Posterior cingulate gyrus (tissue), 11 donors: Measurements from ENCODE around the gene LRRC74A.

Source experiments
- DNase-seq, 10 donors: peaks; one replicate each; pipeline versions ENCODE4 v3.0.0 to v3.0.0-alpha.2; 2020 to 2021; ENCODE audit warnings: mixed read lengths in 3 of 10
- intact Hi-C: fragments of 100-400 bp; cut with DNase I; formaldehyde crosslinking; loops from one replicate; pipeline ENCODE4 v1.15.1; 2023

LRRC74A gene

DNA sequence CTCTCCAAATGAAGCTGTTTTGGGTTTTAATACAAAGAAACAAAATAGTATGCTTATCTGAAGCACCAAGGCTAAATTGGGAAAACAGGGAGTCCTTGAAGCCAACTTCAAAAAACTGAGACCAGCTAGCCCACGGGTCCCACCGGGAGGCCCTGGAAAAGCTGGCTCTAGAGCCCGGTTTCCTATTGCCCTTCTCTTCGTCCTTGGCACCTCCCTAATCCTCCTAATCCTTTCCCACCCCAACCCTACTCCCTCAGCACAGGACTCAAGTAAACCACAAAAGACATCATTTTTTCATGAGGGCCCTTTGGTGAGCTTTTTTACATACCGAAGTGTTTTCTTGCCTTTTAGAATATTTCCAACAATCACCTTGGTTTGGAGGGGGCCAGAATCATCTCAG lies 11.3 kb downstream of the LRRC74A start:
- no peak for DNase-seq
- intact Hi-C loops: no loop called here

DNA sequence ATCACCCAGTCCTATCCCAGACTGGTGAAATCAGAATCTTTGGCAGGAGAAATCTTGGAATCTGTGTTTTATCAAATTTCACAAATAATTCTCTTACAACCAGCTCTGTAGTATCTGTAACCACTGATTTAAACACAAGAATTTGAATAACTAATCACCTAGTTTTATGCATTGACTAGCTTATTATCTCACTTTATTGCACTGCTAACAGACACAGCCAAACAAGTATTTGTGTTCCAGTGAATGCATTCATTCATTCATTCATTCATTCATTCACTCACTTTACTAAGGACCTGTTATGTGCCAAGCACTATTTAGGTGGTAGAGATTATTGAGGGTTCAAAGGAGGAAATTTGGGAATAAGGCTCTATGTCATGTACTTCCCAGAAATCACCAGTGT lies 16.2 kb downstream of the LRRC74A start:
- no peak for DNase-seq
- intact Hi-C loops: no loop called here

DNA sequence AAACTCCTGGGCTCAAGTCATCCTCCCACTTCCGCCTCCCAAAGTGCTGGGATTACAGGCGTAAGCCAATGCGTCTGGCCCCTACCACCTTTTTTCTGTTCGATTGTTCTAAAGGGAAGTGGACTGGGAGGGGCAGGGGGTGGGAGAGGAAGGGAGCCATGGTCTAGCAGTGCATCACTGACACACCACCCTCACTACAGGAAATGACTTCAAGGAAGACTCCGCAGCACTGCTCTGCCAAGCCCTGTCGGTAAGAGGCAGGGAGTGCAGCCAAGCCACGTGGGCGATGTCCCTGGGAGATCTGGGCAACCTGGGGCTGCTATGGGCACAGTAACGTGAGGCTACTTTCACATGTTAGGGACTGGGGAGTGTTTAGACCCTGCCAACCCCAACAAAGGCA lies 18.0 kb downstream of the LRRC74A start:
- peak in 2 of 10 donors; percentile 24 to 42 for DNase-seq
- intact Hi-C loops: no loop called here

DNA sequence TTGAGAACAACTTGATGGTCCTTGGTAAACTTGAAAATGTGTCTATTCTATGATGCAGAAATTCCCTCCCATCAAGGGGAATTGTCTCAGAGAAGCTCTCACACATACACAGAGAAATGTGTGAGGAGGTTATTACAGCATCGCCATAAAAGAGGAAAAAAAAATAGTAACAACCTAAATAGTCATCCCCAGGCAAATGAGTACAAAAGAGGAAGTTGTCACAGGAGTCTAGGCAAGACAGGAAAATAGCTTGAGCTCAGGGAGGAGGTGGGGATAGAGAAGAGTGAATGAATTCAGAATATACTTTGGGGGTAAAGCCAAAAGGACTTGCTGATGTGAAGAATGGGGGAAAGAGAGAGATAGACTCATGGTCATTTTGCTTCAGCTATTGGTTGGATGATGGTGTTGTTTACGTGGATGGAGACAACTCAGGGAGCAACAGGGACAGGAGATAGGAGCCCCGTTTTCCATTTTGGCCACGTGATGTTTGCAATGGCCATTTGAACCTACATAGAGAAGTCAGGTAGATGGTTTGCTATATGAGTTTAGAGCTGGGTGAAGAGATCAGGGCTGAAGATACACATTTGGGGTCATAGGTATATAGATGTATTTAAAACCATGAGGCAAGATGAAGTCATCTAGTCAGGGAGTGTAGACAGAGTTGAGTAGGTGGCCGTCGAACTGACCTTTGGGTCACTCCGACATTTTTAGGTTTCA lies 20.3 kb downstream of the LRRC74A start:
- DNase-seq: no peak
- intact Hi-C loops: no loop called here

DNA sequence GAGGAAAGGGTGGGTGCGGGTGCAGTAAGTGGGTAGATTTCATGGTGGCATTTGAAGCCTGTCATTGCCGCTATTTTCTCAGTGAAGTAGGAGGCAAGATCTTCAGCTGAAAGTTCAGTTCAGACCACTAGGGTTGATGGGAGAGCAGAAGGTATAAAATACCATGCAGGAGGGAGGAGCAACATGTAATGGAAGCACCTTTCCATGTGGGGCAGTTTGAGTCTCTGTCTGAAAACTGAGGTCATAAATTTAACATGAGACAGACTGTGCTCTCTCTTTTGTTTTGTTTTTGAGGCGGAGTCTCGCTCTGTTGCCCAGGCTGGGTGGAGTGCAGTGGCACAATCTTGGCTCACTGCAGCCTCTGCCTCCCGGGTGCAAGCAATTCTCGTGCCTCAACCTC lies 22.7 kb downstream of the LRRC74A start:
- intact Hi-C loops: no loop called here

DNA sequence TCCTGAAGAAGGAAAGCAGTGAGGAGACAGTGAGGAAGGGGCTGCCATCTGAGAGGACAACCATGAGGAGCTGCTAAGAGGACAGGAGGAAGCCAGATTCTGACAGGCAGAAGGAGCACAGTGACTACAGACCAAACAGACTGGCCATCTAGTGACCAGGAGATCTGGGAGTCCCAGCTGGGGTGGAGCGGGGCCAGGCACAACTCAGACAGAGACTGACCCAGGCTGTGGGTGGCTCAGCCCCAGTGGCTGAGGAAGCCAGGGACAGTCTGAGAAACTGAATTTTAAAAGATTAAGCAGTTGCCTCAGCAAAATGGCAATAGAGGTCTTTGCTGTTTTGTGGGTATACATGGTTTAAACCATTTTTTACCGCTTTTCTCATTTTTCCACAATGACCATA lies 28.9 kb downstream of the LRRC74A start:
- intact Hi-C loops: no loop called here
- peak in 2 of 10 donors; percentile 70 to 89 for DNase-seq

More for the DNA sequence above, 22.7 kb downstream of the LRRC74A start:
- no peak for DNase-seq

DNA sequence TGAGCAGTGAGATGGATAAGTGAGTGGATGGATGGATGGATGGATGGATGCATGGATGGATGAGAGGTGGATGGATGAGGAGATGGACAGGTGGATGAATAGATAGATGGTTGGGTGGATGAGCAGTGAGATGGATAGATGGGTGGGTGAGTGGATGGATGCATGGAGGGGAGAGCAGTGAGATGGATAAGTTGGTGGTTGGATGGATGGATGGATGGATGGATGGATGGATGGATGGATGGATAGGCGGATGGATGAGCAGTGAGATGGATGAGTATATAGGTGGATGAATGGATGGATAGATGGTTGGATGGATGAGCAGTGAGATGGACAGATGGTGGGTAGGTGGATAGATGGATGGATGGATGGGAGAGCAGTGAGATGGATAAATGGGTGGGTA lies 30.6 kb downstream of the LRRC74A start:
- intact Hi-C loops: no loop called here
- no peak for DNase-seq

DNA sequence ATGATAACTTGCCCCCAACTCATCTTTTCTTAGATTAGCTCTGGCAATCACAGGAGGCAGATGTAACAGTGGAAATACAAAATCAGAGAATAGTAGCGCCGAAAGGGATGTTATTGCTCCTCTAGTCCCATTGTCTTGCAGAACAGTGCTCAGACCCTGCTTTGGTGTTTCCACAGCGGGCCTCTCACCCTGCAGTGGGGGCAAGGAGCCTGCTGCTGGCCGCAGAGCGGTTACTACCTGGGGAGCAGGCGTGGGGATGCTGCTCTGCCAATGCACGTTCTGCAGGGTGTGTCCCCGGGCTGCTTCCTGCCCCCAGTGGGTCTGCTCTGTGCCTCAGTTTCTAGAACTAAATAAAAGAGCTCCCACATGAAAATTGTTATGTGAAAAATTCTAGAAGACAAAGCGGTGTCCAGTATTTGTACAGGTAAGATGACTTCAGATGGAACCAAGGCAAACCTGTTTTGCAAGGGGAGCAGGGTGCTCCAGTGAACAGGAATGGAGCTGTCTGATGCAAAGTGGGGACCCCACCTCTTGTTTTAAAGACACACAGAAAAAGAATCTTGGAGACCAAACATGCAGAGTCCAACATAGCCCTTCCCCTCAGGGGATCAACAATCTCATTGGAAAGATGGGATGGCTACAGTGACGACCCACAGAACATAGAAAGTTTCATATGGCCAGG lies 35.5 kb downstream of the LRRC74A start:
- no peak for DNase-seq
- intact Hi-C loops: no loop called here

DNA sequence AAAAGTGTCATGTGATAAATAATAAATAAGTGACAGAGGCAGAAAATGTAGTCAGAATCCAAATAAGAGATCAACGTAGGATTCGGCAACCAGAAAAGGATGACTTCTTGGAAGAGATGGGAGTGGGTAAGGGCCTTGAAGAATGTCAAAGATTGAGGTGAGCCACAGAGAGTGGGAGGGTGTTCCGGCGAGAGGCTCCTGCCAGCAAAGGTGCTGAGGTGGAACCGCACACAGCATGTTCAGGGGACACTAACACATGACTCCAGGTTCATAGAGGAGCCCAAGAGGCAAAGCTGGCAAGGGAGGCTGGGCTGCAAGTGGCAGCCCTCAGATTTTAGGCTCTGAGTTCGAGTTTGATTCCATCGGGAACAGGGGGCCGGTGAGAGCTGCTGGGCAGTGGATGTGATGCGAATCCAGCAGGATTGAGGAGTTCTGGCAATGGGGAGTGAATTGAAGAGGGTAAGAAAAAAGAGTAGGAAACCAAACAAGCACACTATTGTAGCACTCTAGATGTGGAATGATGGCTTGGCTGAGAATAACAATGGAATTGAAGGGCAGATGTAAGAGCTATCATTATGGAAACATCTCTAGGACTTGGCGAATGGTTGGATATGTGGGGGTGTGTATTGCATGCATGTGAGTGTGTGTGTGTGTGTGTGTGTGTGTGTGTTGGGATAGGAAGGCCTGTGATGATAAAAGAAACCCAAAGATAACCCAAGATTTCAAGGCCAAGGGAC lies 36.5 kb downstream of the LRRC74A start:
- DNase-seq: no peak
- intact Hi-C loops: no loop called here

DNA sequence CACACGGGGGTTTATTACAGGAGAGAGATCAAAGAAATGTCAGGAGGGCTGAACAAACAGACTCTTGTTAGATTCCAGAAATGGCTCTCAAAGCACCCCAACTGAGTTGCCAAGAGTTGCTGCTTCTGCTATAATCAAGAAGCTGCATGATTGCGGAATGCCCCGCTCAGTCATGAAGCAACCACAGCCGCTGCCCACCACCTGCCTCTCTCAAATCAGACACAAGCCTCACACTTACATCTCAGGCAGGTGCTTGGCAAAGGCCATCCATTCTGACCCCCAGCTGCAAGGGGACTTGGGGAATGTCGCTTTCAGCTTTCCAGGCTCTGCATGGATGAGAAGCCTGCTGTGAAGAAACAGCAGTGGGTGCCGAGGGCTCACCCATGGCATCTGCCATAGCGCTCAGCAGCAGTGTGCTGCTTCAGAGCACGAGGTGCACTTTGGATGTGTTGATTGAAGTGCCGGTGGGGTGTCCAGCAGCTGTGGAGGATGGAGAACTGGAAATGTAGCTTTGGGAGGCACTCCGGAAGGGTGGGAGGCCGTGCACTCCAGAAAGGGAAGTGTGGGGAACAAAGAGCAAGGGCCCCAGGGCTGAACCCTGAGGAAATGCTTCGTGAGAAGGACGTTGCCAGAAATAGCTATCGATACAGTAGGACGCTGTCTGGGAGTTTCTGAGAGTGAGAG lies 37.7 kb downstream of the LRRC74A start:
- DNase-seq: peak in 1 of 10 donors; percentile 75
- intact Hi-C loops: no loop called here

DNA sequence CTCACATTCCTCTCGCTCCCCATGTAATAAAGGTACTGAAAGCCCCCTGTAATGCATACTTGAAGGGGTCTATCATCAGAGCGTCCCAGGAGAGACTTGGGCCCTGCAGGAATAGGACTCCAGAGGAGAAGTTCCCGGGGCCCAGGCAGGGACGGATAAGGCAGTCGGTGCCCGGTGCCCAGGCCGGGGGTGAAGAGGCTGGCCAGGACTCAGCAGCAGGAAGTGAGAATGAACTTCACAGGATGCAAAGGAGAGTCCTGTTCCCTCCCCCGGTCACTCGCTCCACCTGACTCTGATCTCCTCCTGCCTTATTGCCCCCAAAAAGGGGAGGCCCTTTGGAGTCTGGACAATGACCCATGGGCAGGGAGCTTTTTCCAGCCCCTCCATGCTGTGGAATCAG lies 40.2 kb downstream of the LRRC74A start:
- peak in 1 of 10 donors; percentile 82 for DNase-seq
- intact Hi-C loops: no loop called here

DNA sequence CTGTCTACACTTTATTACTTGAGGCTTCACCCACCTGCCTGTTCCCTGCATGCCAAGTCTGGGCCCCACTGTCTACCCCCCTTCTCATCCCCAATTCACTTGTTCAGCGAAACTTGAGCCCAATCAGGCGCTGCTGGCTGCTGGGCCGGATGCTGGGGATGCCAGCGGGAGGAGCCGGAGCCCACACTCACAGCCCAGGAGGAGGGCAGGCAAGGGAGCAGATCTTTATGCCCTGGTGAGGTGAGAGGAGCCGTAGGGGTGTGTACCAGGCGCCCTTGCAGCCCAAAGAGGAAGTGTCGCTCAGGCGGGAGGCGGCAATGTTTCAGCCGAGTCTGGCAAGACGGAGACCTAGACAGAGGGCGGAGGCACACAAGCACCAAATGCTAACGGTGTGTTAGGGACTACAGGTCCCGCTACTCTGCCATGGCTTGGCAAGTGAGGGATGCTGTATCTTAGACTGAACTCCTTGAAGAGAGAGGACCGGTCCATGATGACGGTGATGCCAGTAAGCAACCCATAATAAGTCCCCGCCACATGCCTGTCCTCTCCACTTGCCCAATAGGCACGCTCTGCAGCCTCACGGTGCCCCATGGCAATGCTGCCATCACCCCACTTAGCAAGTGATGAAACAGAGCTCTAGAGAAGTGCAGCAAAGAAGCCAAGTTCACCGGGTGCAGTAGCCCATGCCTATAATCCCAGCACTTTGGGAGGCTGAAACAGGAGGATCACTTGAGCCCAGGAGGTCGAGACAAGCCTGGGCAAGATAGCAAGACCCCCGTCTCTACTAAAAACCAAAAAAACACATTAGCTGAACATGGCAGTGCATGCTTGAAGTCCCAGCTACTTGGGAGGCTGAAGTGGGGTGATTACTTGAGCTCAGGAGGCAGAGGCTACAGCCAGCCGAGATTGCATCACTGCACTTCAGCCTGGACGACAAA lies 41.6 kb downstream of the LRRC74A start:
- intact Hi-C loops: no loop called here
- DNase-seq: peak in 1 of 10 donors; percentile 11

DNA sequence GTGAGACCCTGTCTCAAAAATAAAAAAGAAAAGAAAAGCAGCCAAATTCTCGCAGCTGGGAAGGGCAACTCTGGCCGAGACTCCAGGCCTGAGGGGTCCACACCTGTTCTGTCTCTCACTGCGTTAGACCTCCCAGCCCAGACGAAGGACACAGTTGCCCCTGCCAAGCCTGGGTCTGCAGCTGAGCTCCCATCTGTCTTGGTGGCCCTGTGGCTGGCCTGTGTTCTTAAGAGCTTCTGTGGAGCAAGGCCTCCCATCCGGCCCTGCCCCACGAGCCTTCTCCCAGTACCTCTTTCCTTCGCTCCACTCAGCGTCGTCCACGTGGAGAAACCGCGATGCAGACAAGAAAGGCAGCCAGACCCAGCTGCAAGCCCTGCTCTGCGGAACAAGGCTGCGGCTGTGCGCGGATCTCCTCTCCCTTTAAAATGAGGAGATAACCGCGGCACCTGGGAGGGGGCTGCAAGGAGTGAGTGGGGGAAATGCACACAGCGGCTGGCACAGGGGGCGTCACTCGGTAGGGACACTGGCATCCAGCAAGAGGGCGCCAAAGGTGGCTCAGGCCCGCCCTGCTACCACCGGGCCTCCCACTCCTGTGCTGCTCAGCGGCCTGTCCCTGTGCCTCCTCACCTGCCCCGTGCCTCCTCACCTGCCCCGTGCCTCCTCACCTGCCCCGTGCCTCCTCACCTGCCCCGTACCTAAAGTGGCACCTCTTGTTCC lies 42.4 kb downstream of the LRRC74A start:
- intact Hi-C loops: no loop called here

DNA sequence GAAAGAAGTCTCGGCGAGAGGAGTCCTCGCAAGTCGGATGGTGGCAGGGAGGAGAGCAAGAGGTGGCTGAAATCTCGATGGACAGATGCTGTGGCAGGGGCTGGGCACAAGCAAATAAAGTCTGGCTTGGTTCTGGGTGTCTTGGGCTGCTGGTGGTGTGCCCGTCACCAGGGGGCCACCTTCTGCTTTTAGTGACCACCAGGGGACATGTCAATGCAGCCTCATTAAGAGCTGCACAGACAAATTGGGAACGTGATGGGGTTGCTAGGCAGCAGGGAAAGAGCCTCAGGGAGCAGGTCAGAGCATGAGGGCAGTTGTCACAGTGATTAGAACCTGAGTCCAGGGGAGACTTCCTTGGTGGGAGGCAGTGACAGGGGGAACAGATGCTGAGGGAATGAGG lies 44.0 kb downstream of the LRRC74A start:
- no peak for DNase-seq
- intact Hi-C loops: loop anchor here (10.0 kb wide), 2 partner anchors 55 to 445 kb away; partner anchors contain the start of gene ANGEL1

More for the DNA sequence above, 42.4 kb downstream of the LRRC74A start:
- DNase-seq: no peak

DNA sequence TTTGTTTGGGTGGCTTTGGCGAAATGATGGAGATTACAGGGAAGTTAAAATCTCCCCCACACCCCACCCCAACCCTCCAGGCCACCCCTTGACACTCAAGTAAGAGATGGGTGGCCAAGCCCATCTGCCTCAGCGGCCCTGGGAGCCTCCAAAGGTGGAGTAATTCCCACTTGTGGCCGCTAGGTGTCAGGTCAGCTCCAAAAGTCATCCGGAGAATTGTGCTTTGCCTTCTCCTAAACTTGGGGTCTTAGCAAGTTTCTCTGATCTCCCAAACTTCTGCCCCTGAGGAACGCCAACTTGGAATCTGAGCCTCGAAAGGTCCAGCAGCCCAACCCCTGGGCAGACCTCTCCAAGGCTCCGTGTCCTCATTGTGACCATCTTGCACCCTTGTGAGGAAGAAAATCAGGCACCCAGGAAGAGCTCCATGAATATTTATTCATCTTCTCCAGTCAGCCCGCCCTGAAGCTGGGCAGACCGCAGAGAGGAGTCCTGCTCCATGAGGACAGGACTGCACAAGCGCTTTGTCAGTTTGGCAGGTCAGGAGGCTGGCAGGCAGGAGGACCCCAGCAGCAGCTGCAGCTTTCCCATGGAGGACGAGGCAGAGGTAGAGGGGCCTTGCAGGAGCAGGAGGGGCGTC lies 46.7 kb downstream of the LRRC74A start:
- peak in 8 of 10 donors; percentile 57 to 93 (median 76) for DNase-seq
- intact Hi-C loops: loop anchor here (10.0 kb wide), 2 partner anchors 58 to 442 kb away; partner anchors contain the start of gene ANGEL1

DNA sequence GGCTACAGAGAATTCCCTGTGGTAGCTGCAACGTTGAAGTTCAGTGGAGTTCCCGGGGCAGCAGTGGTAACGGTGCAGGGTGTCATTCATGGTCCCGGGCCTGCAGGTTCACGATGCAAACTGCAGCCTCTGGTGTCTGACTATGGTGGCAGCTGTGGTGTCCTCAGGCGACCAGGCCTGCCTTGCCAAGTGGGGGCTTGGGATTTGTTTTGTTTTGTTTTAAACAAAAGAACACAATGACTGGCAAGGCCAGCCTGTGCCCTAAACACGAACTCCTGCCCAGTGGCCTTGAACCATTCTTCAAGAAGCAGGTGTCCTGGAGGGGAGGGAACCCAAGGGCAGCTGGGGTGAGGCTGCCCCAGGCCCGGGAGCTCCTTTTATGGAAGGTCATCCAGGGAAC lies 48.5 kb downstream of the LRRC74A start:
- peak in 2 of 10 donors; percentile 65 to 66 for DNase-seq
- intact Hi-C loops: loop anchor here (1.0 to 10.0 kb wide), 4 partner anchors 38 to 440 kb away; partner anchors contain the start of gene ANGEL1

DNA sequence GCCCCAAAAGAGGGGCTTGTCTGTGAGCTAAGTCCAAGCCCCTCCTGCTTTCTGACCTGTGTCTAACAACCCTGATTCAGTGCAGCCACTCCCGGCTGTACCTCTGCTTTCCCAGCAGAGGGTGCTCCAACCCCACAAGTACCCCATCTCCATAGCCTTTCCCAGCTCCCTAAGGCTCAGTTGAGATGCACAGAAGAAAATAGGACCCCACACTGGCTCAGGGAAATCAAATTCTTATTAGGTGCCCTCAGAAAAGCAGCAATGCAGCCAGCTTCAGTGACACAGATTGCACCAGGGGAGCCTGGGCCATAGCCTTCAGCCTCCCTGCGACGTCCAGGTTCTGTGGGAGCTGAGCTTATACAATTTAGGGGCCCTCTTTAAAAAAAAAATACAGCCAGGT lies 49.9 kb downstream of the LRRC74A start:
- intact Hi-C loops: loop anchor here (1.0 to 10.0 kb wide), 4 partner anchors 36 to 439 kb away; partner anchors contain the start of gene ANGEL1
- DNase-seq: peak in 9 of 10 donors; percentile 39 to 96 (median 70)

DNA sequence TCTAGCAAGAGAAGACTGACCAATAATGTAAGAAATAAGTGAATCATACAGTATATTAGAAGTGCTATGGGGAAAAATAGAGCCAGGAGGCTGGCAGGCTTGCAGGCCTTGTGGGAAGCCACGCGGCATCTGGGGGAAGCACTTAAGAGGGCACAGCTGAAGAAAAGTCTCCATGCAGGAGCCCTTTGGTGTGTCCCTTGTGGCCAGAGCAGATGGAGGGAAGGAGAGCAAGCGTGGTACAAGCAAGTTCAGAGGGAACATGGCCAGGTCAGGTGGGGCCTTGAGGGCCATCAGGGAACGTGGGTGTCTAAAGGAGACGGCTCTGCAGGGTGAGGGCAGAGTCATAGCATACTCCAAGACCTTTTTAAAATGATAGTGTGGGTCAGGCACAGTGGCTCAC lies 51.7 kb downstream of the LRRC74A start:
- DNase-seq: peak in 2 of 10 donors; percentile 46 to 58
- intact Hi-C loops: loop anchor here (5.0 to 10.0 kb wide), 3 partner anchors 34 to 437 kb away; partner anchors contain the start of gene ANGEL1
